NCI-H69 (cell line): ENCODE results near the gene NPIPA1.
"Not testable (repeated sequence)": the region's sequence is repeated elsewhere in the genome, so short reads cannot be mapped to it uniquely, and the experiment has no call there.

Experiments used
- DNase-seq: peaks from one replicate; lab custom pipeline; 2025; lab: John Stamatoyannopoulos, UW

The NPIPA1 gene

GRCh38 chr16:14937143-14937542 is at the start of gene NPIPA1:
TSS of gene NPIPA1 (plus strand) at chr16:14937443. CDS start at chr16:14937443, 0 bp downstream.
- DNase-seq = not testable (repeated sequence)

DNA sequence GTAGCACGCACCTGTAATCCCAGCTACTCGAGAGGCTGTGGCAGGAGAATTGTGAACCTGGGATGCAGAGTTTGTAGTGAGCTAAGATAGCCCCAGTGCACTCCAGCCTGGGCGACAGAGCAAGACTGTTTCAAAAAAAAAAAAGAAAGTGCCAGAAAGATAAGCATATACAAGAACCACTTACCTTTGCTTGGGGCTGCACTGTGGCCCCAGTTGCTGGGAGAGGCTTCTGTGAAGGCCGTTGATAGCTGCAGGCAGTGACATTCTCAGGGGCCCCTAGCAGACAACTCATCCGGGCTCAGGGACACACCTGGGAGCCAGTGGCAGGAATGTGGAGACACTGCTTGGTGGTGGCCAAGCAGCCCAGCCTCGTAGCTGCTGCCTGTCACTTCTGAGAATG is 45.1 kb upstream of the NPIPA1 start:
- not testable (repeated sequence) for DNase-seq

- not testable (repeated sequence) for DNase-seq
Measured at GRCh38 chr16:14895382-14895781, 41.9 kb upstream of the NPIPA1 start.

DNA sequence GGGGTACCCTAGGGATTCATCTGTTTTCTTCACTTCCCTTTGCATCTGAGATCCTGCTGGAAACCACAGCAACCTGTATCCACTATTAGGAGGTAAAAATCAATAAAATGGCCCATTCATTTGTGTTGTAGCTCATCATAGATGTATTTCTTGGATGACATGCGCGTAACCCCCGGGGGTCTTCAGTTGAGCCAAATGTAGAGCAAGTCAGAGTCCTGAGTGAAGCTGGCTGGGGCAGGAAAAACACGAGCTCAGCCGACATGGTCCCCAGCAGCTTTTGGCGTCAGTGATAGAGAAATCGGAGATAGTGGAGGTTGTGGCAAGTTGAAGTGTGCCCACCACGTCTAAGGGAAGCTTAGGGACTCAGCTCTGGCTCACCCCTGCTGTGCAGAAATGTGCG is 41.2 kb upstream of the NPIPA1 start:
- not testable (repeated sequence) for DNase-seq

DNA sequence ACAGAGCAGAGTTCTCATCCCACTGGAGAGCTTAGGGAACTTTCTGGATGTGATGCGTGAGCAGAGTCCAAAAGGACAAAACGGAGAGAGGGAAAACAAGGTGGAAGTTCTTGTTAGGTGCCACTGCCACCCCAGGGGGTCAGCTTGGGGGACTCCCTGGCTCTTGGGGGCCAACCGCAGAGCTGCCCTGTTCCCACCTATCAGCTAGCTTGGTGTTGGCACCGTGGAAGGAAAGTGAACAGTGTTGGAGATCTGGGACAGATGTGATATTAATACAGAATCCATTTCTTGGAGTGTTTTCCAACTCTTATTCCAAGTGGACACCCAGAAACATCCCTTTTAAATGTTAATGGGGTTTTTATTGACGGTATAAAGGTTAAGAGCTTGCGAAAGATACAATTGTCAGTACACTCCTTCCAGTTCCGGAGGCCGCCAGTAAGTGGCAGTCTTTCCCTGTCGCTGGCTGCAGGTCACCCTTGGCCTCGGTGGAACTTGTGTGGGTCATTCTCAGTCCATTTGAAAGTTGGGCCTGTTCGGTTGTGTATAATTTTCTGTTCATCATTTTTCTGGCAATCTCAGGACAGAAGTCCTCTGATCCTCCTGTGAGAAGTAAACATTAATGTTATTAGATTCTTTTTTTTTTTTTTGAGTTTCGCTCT is 40.1 kb upstream of the NPIPA1 start:
- DNase-seq = not testable (repeated sequence)

DNA sequence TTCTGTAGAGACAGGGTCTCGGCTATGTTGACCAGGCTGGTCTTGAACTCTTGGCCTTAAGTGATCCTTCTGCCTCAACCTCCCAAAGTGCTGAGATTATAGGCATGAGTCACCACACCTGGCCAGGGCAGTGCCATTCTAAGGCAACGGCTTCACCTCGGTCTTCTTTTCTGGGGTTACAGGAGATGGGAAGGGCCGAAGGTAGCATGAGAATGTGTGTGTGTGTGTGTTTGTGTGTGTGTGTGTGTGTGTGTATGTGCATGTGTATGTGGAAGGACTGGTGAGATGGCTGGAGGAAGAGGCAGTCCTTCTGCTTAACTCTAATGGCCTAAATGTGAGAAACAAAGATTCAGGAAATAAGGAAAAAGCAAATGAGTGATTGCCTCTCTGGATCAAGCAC is 39.1 kb upstream of the NPIPA1 start:
- DNase-seq = not testable (repeated sequence)

DNA sequence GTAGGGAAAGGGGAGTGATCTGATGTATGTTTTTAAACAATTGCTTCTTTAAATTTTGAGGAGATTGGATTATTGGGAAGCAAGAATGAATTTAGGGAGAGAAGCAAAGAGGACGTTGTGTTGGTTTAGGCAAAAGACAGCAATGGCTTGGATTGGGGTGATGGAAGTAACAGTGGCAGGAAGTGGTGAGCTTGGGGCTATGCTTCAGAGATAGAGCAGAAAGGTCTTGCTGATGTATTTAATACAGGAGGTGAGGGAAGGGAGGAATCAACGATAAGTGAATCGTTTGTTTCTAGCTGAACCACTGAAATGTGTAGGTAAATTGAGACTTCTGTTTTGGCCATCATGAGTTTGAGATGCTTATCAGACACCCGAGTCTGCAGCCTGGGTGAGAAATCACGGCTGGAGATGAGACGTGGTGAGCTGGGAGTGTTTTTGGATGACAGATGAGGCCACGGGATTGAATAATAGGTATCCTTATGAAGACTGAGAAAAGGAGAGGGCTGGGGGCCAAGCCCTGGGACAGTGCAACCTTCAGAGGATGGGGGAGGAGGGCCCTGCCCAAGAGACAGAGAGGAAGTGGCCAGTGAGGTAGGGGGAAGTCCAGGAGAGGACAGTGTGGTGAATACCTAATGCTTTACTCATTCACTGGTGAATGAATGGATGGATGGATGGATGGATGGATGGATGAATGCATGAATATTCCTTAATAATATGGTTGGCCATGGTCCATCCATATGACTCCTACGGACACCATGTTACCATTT is 33.9 kb upstream of the NPIPA1 start:
- not testable (repeated sequence) for DNase-seq

GRCh38 chr16:14909744-14910143 is 27.5 kb upstream of the NPIPA1 start:
- not testable (repeated sequence) for DNase-seq

DNA sequence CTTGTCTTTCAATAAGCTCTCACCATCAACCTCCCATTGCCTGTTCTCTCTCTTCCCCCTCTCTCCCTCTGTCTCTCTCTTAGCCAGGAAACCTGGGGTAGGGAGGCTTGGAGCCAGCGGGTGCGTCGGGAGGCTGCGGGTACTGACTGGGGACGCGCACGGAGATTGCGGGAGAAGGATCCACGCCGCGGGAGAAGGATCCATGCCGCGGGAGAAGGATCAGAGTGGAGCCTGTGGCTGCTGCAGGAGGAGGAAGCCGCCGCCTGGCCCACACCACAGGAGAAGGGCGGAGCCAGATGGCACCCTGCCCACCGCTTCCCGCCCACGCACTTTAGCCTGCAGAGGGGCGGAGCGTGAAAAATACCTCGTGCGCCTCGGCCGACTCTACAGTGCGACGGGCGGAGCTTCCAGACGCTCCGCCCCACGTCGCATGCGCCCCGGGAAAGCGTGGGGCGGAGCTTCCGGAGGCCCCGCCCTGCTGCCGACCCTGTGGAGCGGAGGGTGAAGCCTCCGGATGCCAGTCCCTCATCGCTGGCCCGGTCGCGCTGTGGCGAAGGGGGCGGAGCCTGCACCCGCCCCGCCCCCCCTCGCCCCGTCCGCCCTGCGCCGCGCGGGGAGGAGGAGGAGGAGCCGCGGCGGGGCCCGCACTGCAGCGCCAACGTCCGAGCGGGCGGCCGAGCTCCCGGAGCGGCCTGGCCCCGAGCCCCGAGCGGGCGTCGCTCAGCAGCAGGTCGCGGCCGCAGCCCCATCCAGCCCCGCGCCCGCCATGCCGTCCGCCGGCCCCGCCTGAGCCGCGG is 26.2 kb upstream of the NPIPA1 start:
- DNase-seq = not testable (repeated sequence)

GRCh38 chr16:14911954-14912353 is 25.3 kb upstream of the NPIPA1 start:
- not testable (repeated sequence) for DNase-seq

GRCh38 chr16:14912588-14912987 is 24.7 kb upstream of the NPIPA1 start:
- not testable (repeated sequence) for DNase-seq

GRCh38 chr16:14918504-14918903 is 18.7 kb upstream of the NPIPA1 start:
- DNase-seq = not testable (repeated sequence)

DNA sequence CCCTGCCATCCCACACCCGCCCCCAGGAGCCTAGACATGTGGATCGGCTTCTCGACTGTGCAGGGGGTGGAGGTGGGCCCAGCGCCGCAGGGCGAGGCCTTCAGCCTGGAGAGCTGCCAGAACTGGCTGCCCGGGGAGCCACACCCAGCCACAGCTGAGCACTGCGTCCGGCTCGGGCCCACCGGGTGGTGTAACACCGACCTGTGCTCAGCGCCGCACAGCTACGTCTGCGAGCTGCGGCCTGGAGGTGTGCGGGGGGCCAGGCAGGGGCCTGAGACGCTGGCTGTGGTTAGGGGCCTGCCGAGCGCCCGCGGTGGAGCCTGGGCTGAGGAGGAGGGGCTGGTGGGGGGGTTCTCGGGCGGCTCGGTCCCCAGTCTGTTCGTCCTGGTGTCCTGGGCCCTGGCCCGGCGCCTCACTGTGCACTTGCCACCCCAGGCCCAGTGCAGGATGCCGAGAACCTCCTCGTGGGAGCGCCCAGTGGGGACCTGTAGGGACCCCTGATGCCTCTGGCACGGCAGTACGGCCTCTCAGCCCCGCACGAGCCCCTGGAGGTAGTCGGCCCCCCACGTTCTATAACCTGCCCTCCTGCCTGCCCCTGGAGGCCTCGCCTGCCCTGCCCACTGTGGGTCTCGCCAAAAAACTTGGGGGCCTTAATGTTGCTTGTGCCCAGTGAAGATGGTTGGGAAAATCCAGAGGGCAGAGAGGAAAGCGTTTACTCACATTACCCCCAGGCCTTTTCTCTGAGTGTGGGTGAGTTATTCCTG is 17.2 kb upstream of the NPIPA1 start:
- DNase-seq = not testable (repeated sequence)

GRCh38 chr16:14922285-14922684 is 15.0 kb upstream of the NPIPA1 start:
- DNase-seq = not testable (repeated sequence)

GRCh38 chr16:14922968-14923367 is 14.3 kb upstream of the NPIPA1 start:
- DNase-seq = not testable (repeated sequence)

- DNase-seq = not testable (repeated sequence)
Measured at GRCh38 chr16:14923394-14924088, 13.7 kb upstream of the NPIPA1 start.

- DNase-seq = not testable (repeated sequence)
Measured at GRCh38 chr16:14924359-14924758, 12.9 kb upstream of the NPIPA1 start.

DNA sequence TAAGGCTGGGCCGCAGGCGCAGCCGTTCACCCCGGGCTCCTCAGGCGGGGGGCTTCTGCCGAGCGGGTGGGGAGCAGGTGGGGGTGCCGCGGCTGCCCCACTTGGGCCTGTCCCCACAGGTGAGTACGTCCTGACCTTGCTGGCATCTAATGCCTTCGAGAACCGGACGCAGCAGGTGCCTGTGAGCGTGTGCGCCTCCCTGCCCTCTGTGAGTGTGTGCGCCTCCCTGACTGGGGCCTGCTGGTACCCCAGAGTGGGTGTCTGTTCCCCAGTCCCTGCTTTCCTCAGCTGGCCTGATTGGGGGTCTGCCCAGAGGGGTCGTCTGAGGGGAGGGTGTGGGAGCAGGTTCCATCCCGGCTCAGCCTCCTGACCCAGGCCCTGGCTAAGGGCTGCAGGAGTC is 12.3 kb upstream of the NPIPA1 start:
- not testable (repeated sequence) for DNase-seq

DNA sequence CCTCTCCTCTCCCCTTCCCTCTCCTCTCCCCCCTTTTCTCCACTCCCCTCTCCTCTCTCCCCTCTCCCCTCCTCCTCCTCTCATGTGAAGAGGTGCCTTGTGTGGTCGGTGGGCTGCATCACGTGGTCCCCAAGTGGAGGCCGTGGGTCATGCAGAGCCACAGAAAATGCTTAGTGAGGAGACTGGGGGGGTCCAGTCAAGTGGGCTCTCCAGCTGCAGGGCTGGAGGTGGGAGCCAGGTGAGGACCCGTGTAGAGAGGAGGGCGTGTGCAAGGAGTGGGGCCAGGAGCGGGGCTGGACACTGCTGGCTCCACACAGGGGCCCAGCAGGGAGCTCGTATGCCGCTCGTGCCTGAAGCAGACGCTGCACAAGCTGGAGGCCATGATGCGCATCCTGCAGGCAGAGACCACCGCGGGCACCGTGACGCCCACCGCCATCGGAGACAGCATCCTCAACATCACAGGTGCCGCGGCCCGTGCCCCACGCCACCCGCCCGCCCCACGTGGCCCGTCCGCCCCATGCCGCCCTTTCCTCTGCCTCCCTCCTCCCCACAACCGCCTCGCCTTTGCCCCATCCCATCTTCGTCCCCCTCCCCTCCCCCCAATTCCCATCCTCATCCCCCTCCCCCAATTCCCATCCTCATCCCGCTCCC is 9.1 kb upstream of the NPIPA1 start:
- DNase-seq = not testable (repeated sequence)

DNA sequence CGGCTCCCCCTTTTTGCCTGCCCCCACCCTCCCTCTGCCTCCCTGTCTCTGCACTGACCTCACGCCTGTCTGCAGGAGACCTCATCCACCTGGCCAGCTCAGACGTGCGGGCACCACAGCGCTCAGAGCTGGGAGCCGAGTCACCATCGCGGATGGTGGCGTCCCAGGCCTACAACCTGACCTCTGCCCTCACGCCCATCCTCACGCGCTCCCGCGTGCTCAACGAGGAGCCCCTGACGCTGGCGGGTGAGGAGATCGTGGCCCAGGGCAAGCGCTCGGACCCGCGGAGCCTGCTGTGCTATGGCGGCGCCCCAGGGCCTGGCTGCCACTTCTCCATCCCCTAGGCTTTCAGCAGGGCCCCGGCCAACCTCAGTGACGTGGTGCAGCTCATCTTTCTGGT is 8.1 kb upstream of the NPIPA1 start:
- not testable (repeated sequence) for DNase-seq
